ENCODE data around the gene G3BP1. TPM values are rescaled to one million over a fixed set of nuclear protein-coding genes. Genes with fewer than 3 reads are reported as not detected.

Gene G3BP1
- total RNA-seq, 2 donors from 2014 or later, result 346 to 376 TPM

GRCh38 chr5:151815051-151815450, 43.3 kb downstream of the G3BP1 start:
- Mint-ChIP-seq H3K4me3 (no peak overlapping the region), H3K4me1 (peaks cover 22% of the 10 kb centered on the region), H3K36me3 (ENCODE audit: low read depth) (peaks cover 51% of the 10 kb centered on the region), H3K9me3 (no peaks in the 10 kb centered on the region), H3K27me3 (ENCODE audit: insufficient read depth) (no peaks in the 10 kb centered on the region), H3K27ac (no peak overlapping the region)
- Histone ChIP-seq H3K36me3 (ENCODE audit: control insufficient read depth, insufficient read depth, low read length) (peaks cover 89% of the 10 kb centered on the region), H3K9me3 (ENCODE audit: control insufficient read depth, low read length) (peaks cover 7% of the 10 kb centered on the region), H3K9ac (ENCODE audit: extremely low read depth, low read length, poor library complexity, severe bottlenecking) (no peak overlapping the region), H3K4me3 (ENCODE audit: low read length) (no peak overlapping the region), H3K27me3 (ENCODE audit: control insufficient read depth, insufficient read depth, low read length, poor library complexity, severe bottlenecking) (no peaks in the 10 kb centered on the region), H3K4me1 (ENCODE audit: control insufficient read depth, insufficient read depth, low read length) (peaks cover 9% of the 10 kb centered on the region), H3K27ac (ENCODE audit: low read depth, low read length) (no peak overlapping the region)
- 89 to 93% methylated on average over 1 of the region's 1 CpG for WGBS, 2 experiments (ENCODE audit: insufficient coverage in 1 of 2, insufficient read length in 1 of 2)
- TF ChIP-seq, protein P1, sequence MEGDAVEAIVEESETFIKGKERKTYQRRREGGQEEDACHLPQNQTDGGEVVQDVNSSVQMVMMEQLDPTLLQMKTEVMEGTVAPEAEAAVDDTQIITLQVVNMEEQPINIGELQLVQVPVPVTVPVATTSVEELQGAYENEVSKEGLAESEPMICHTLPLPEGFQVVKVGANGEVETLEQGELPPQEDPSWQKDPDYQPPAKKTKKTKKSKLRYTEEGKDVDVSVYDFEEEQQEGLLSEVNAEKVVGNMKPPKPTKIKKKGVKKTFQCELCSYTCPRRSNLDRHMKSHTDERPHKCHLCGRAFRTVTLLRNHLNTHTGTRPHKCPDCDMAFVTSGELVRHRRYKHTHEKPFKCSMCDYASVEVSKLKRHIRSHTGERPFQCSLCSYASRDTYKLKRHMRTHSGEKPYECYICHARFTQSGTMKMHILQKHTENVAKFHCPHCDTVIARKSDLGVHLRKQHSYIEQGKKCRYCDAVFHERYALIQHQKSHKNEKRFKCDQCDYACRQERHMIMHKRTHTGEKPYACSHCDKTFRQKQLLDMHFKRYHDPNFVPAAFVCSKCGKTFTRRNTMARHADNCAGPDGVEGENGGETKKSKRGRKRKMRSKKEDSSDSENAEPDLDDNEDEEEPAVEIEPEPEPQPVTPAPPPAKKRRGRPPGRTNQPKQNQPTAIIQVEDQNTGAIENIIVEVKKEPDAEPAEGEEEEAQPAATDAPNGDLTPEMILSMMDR (conservative IDR thresholded peaks at IDR 0.05), result no peak
- no peak for DNase-seq

DNA sequence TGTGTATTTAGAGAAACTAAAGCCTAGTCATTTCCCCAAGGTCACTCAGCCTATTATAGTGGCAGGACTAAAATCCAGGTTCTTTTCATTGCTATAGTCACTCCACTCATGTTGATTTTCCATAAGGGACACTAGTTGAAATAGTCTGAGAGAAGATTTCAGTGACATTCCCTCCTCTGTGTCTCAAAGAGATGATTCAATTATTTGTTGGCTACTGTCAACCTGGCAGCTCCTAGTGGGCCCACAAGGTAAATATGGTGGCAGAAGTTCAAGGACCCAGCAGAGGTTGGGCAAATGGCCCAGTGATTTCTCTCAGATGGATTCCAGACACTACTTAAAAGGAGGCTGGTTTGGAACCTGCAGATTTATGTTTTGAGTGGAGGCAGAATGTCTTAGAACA, 48.1 kb downstream of the G3BP1 start:
- Mint-ChIP-seq H3K27me3 (ENCODE audit: insufficient read depth) (no peaks in the 10 kb centered on the region), H3K4me3 (no peak overlapping the region), H3K9me3 (no peaks in the 10 kb centered on the region), H3K36me3 (ENCODE audit: low read depth) (peaks cover 34% of the 10 kb centered on the region), H3K4me1 (peaks cover 20% of the 10 kb centered on the region), H3K27ac (no peak overlapping the region)
- H3K9ac ChIP-seq (ENCODE audit: extremely low read depth, low read length, poor library complexity, severe bottlenecking), result no peak overlapping the region
- H3K9me3 ChIP-seq (ENCODE audit: control insufficient read depth, low read length), result no peaks in the 10 kb centered on the region
- TF ChIP-seq, protein P1 (conservative IDR thresholded peaks at IDR 0.05), result no peak
- no peak overlapping the region for H3K27ac ChIP-seq (ENCODE audit: low read depth, low read length)
- H3K4me3 ChIP-seq (ENCODE audit: low read length), result no peak overlapping the region
- peaks cover 57% of the 10 kb centered on the region for H3K36me3 ChIP-seq (ENCODE audit: control insufficient read depth, insufficient read depth, low read length)
- no peaks in the 10 kb centered on the region for H3K27me3 ChIP-seq (ENCODE audit: control insufficient read depth, insufficient read depth, low read length, poor library complexity, severe bottlenecking)
- peaks cover 9% of the 10 kb centered on the region for H3K4me1 ChIP-seq (ENCODE audit: control insufficient read depth, insufficient read depth, low read length)
- no peak for DNase-seq

DNA sequence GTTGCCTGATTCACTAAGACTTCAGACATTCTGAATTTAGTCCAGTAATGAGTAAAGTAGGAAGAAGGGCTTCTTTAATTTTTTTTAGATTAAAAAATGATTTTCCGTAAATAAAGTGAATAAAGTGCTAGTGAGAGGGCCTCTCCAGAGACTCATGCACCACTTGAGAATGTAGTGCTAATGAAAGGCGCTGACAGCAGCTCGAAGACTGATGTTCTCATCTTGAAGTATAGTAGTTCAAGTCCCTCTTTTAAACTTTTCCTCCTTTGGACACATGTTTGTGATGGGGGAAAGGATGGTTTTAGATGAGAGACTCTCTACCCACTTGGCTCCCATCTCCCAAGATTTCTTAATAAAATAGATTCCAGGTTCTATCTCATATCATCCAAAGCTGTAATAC, 48.5 kb downstream of the G3BP1 start:
- Mint-ChIP-seq H3K4me3 (no peak overlapping the region), H3K9me3 (no peaks in the 10 kb centered on the region), H3K27me3 (ENCODE audit: insufficient read depth) (no peaks in the 10 kb centered on the region), H3K27ac (no peak overlapping the region), H3K36me3 (ENCODE audit: low read depth) (peaks cover 32% of the 10 kb centered on the region), H3K4me1 (peaks cover 17% of the 10 kb centered on the region)
- Histone ChIP-seq H3K27ac (ENCODE audit: low read depth, low read length) (no peak overlapping the region), H3K4me1 (ENCODE audit: control insufficient read depth, insufficient read depth, low read length) (peaks cover 7% of the 10 kb centered on the region), H3K9me3 (ENCODE audit: control insufficient read depth, low read length) (no peaks in the 10 kb centered on the region), H3K36me3 (ENCODE audit: control insufficient read depth, insufficient read depth, low read length) (peaks cover 55% of the 10 kb centered on the region), H3K27me3 (ENCODE audit: control insufficient read depth, insufficient read depth, low read length, poor library complexity, severe bottlenecking) (no peaks in the 10 kb centered on the region), H3K9ac (ENCODE audit: extremely low read depth, low read length, poor library complexity, severe bottlenecking) (no peak overlapping the region), H3K4me3 (ENCODE audit: low read length) (no peak overlapping the region)
- TF ChIP-seq, protein P1 (conservative IDR thresholded peaks at IDR 0.05), result no peak
- WGBS, 2 experiments (ENCODE audit: insufficient coverage in 1 of 2, insufficient read length in 1 of 2), result 73 to 80% methylated on average over 3 of the region's 3 CpGs
- no peak for DNase-seq
